GM23338 (cell line): Measurements from ENCODE around the gene LRMDA. TPM values are rescaled to one million over a fixed set of nuclear protein-coding genes. Genes with fewer than 3 reads are reported as not detected.

Source experiments
- ATAC-seq: fragments of 200-7000 bp; cut with Tn5 transposase; 3 replicates; pipeline ENCODE4 v1.9.1; 2020
- DNase-seq: peaks from one replicate; pipeline ENCODE4 v3.0.0-alpha.2; 2015; ENCODE audit warnings: low spot score
- H2AFZ ChIP-seq: fragments of 200-600 bp; sonication (generic); 2 replicates; pipeline ENCODE4 v1.8.0; 2016; ENCODE audit warnings: antibody characterized with exemption, mild to moderate bottlenecking, moderate library complexity
- H3F3A ChIP-seq: fragments of 200-600 bp; sonication (generic); replicated peaks from 2 replicates; pipeline ENCODE4 v1.8.0; 2017; ENCODE audit warnings: antibody characterized with exemption, mixed run types, low read depth
- H3K27ac ChIP-seq: fragments of 200-600 bp; sonication (generic); 2 replicates; pipeline ENCODE4 v1.6.1; 2016; ENCODE audit warnings: low read depth
- H3K27me3 ChIP-seq: fragments of 200-600 bp; sonication (generic); 2 replicates; pipeline ENCODE4 v1.8.0; 2016; ENCODE audit warnings: mild to moderate bottlenecking, mixed run types, moderate library complexity; ENCODE audit not compliant: insufficient read depth
- H3K36me3 ChIP-seq: fragments of 200-600 bp; sonication (generic); 2 replicates; pipeline ENCODE4 v1.8.0; 2016; ENCODE audit warnings: mild to moderate bottlenecking; ENCODE audit not compliant: insufficient read depth
- H3K4me1 ChIP-seq: fragments of 200-600 bp; sonication (generic); 2 replicates; pipeline ENCODE4 v1.8.0; 2016; ENCODE audit warnings: mild to moderate bottlenecking, moderate library complexity; ENCODE audit not compliant: insufficient read depth
- H3K4me2 ChIP-seq: fragments of 200-600 bp; sonication (generic); 2 replicates; pipeline ENCODE4 v1.7.1; 2017; ENCODE audit warnings: mixed run types
- H3K4me3 ChIP-seq: fragments of 200-600 bp; sonication (generic); 2 replicates; pipeline ENCODE4 v1.6.1; 2016; ENCODE audit warnings: mixed run types
- H3K79me2 ChIP-seq: fragments of 200-600 bp; sonication (generic); replicated peaks from 2 replicates; pipeline ENCODE4 v1.8.0; 2017; ENCODE audit warnings: mild to moderate bottlenecking; ENCODE audit not compliant: insufficient read depth
- H3K9me2 ChIP-seq: fragments of 200-600 bp; sonication (generic); 2 replicates; pipeline ENCODE4 v1.8.0; 2017; ENCODE audit not compliant: insufficient read depth
- H4K20me1 ChIP-seq: fragments of 200-600 bp; sonication (generic); replicated peaks from 2 replicates; pipeline ENCODE4 v1.8.0; 2017; ENCODE audit warnings: mild to moderate bottlenecking; ENCODE audit not compliant: insufficient read depth
- H3K27ac Mint-ChIP-seq: 2 replicates; pipeline ENCODE4 v1.8.0; 2020; ENCODE audit warnings: inconsistent platforms, mild to moderate bottlenecking, moderate library complexity, mixed read lengths
- H3K27me3 Mint-ChIP-seq: 3 replicates; pipeline ENCODE4 v1.8.0; 2022; ENCODE audit warnings: low read depth, mild to moderate bottlenecking, moderate library complexity, mixed read lengths, inconsistent platforms; ENCODE audit not compliant: insufficient read depth, poor library complexity
- H3K36me3 Mint-ChIP-seq: 3 replicates; pipeline ENCODE4 v1.8.0; 2021; ENCODE audit warnings: low read depth, mild to moderate bottlenecking, inconsistent platforms, moderate library complexity, mixed read lengths
- H3K4me1 Mint-ChIP-seq: 3 replicates; pipeline ENCODE4 v1.8.0; 2020; ENCODE audit warnings: mild to moderate bottlenecking, inconsistent platforms, mixed read lengths
- H3K4me3 Mint-ChIP-seq: 3 replicates; pipeline ENCODE4 v1.8.0; 2021; ENCODE audit warnings: moderate library complexity, mild to moderate bottlenecking, inconsistent platforms, mixed read lengths
- H3K9me3 Mint-ChIP-seq: 3 replicates; pipeline ENCODE4 v1.8.0; 2020; ENCODE audit warnings: moderate library complexity, mild to moderate bottlenecking, inconsistent platforms, mixed read lengths
- CTCF ChIP-seq, 2 experiments: fragments of 200-600 bp in 1 of 2; sonication (generic) in 1 of 2; conservative IDR thresholded peaks; 2 replicates each; pipeline versions ENCODE4 v1.5.1 to v1.6.1; 2016 to 2017; ENCODE audit warnings: antibody characterized with exemption in 2 of 2, low read depth in 2 of 2, mild to moderate bottlenecking in 2 of 2, moderate library complexity in 1 of 2
- ETS1 ChIP-seq: IDR thresholded peaks from 2 replicates; pipeline ENCODE4 v1.6.1; 2016; ENCODE audit warnings: antibody characterized with exemption
- POLR2AphosphoS5 ChIP-seq: IDR thresholded peaks from 2 replicates; pipeline ENCODE4 v1.6.1; 2016; ENCODE audit warnings: antibody characterized with exemption, low read depth
- STAT1 ChIP-seq: IDR thresholded peaks from one replicate; pipeline ENCODE4 v1.6.1; 2016; ENCODE audit warnings: antibody characterized with exemption; ENCODE audit not compliant: unreplicated experiment
- ZNF462 ChIP-seq: fragments of 250-450 bp; sonication (Bioruptor Pico); IDR thresholded peaks from 2 replicates; pipeline ENCODE4 v1.5.0; 2020; ENCODE audit warnings: mild to moderate bottlenecking, moderate library complexity
- polyA plus RNA-seq: library from polyadenylated mRNA; unstranded; fragments of >200 nt; fragmentation: Nextera tagmentation; extraction: Ambion mirVana; gene quantifications from 2 replicates; pipeline ENCODE4 v1.2.1, GENCODE V29; 2016
- total RNA-seq: library from RNA; depleted of rRNA; stranded (reverse); fragments of >200 nt; shearing (Covaris generic); gene quantifications from 2 replicates; pipeline ENCODE4 v1.2.3, GENCODE V29; 2014

The LRMDA gene
- total and polyA plus RNA-seq, 2 experiments from 2014 or later: 0.90 to 1.8 TPM

- TF ChIP-seq ETS1: no peak
- no peak for TF ChIP-seq CTCF (conservative IDR thresholded peaks at IDR 0.05; ENCODE audit: low read depth in 2 of 2)
- no peak for TF ChIP-seq STAT1
- H3K36me3 Mint-ChIP-seq: no peaks in the 10 kb centered on the region
Measured at GRCh38 chr10:75739414-75740143, 308.2 kb downstream of the LRMDA start.

GRCh38 chr10:75740541-75740940 lies 309.1 kb downstream of the LRMDA start:
- no peaks in the 10 kb centered on the region for H3F3A ChIP-seq
- no peaks in the 10 kb centered on the region for H3K27me3 ChIP-seq
- no peaks in the 10 kb centered on the region for H3K79me2 ChIP-seq
- no peak overlapping the region for H3K4me3 ChIP-seq
- no peaks in the 10 kb centered on the region for H4K20me1 ChIP-seq
- no peak overlapping the region for H3K27ac ChIP-seq
- Mint-ChIP-seq H3K36me3 (no peaks in the 10 kb centered on the region), H3K4me3 (no peak overlapping the region), H3K9me3 (no peaks in the 10 kb centered on the region), H3K4me1 (peaks cover 11% of the 10 kb centered on the region), H3K27me3 (peaks cover 6% of the 10 kb centered on the region), H3K27ac (no peak overlapping the region)
- no peaks in the 10 kb centered on the region for H3K36me3 ChIP-seq
- no peak overlapping the region for H3K4me2 ChIP-seq
- H2AFZ ChIP-seq: no peak overlapping the region
- ATAC-seq (no peak), DNase-seq (no peak)
- no peaks in the 10 kb centered on the region; the same call in 1 of the 2 replicates for H3K4me1 ChIP-seq
- peaks cover 6% of the 10 kb centered on the region; the same call in 1 of the 2 replicates for H3K9me2 ChIP-seq
- no peak for TF ChIP-seq ETS1
- TF ChIP-seq ZNF462 (CRISPR knock-in tag): no peak
- no peak for TF ChIP-seq POLR2AphosphoS5
- TF ChIP-seq STAT1: no peak

More at GRCh38 chr10:75739414-75740143, 308.2 kb downstream of the LRMDA start:
- Histone ChIP-seq H3K4me3 (no peak overlapping the region), H3K9me2 (peaks cover 6% of the 10 kb centered on the region; the same call in 1 of the 2 replicates), H3F3A (no peaks in the 10 kb centered on the region), H3K4me2 (no peak overlapping the region), H4K20me1 (no peaks in the 10 kb centered on the region), H3K27ac (no peak overlapping the region), H2AFZ (no peak overlapping the region), H3K36me3 (no peaks in the 10 kb centered on the region), H3K4me1 (no peaks in the 10 kb centered on the region; the same call in 1 of the 2 replicates), H3K27me3 (no peaks in the 10 kb centered on the region), H3K79me2 (no peaks in the 10 kb centered on the region)
- peaks cover 4% of the 10 kb centered on the region for H3K27me3 Mint-ChIP-seq
- no peak overlapping the region for H3K27ac Mint-ChIP-seq
- peaks cover 11% of the 10 kb centered on the region for H3K4me1 Mint-ChIP-seq
- no peak for ATAC-seq
- H3K4me3 Mint-ChIP-seq: no peak overlapping the region
- no peaks in the 10 kb centered on the region for H3K9me3 Mint-ChIP-seq
- DNase-seq: no peak
